Endothelial cell (in vitro differentiated cells): ENCODE results near the gene APOL5. TPM values are rescaled to one million over a fixed set of nuclear protein-coding genes. Genes with fewer than 3 reads are reported as not detected.

Experiments used
- DNase-seq: peaks from one replicate; pipeline ENCODE4 v3.0.0; 2021; ENCODE audit warnings: low spot score
- H3K27ac Mint-ChIP-seq: one replicate; pipeline ENCODE4 v1.8.0; 2021; ENCODE audit warnings: mixed read lengths, inconsistent platforms; ENCODE audit not compliant: unreplicated experiment
- H3K27me3 Mint-ChIP-seq: one replicate; pipeline ENCODE4 v1.8.0; 2021; ENCODE audit warnings: mild to moderate bottlenecking, moderate library complexity, mixed read lengths, inconsistent platforms; ENCODE audit not compliant: unreplicated experiment
- H3K36me3 Mint-ChIP-seq: one replicate; pipeline ENCODE4 v1.8.0; 2021; ENCODE audit warnings: mild to moderate bottlenecking, low read depth, mixed read lengths, inconsistent platforms; ENCODE audit not compliant: unreplicated experiment
- H3K4me1 Mint-ChIP-seq: one replicate; pipeline ENCODE4 v1.8.0; 2021; ENCODE audit warnings: mild to moderate bottlenecking, mixed read lengths, inconsistent platforms; ENCODE audit not compliant: unreplicated experiment
- H3K4me3 Mint-ChIP-seq: one replicate; pipeline ENCODE4 v1.8.0; 2021; ENCODE audit warnings: mild to moderate bottlenecking, mixed read lengths, inconsistent platforms; ENCODE audit not compliant: unreplicated experiment
- H3K9me3 Mint-ChIP-seq: one replicate; pipeline ENCODE4 v1.8.0; 2021; ENCODE audit warnings: mixed read lengths, inconsistent platforms; ENCODE audit not compliant: unreplicated experiment
- CTCF ChIP-seq: fragments of 200-600 bp; sonication (generic); IDR thresholded peaks from one replicate; pipeline ENCODE4 v1.5.0; 2021; ENCODE audit warnings: antibody characterized with exemption; ENCODE audit not compliant: unreplicated experiment
- total RNA-seq: library from RNA; stranded (reverse); fragmentation: NEBNext Ultra II Directional; extraction: Animal tissue kit (Norgen Biotek cat#: 25700); gene quantifications from one replicate; pipeline ENCODE4 v1.2.1, GENCODE V29; 2021; ENCODE audit not compliant: unreplicated experiment

APOL5 gene
- total RNA-seq, 1 donor from 2014 or later, result not detected

DNA sequence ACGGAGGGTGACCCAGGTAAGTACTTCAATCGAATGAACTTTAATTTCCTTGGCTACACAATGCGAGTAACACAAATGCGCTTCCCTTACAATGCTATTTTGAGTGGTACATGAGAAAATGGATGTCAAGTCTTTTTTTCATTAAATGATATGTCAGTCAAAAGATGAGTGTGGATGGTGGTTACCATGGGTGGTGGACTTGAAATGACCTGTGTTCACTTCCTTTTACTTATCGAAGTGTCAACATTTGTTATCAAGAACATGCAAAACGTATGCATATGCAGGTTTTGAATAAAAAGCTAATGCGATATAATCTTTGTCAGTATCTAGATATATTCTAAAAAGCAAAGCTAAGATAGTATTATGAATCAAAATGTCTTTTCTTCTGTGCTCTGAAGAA, 8.8 kb upstream of the APOL5 start:
- H3K9me3 Mint-ChIP-seq, result no peaks in the 10 kb centered on the region
- no peak for DNase-seq
- no peaks in the 10 kb centered on the region for H3K4me1 Mint-ChIP-seq
- H3K27ac Mint-ChIP-seq, result no peak overlapping the region
- no peaks in the 10 kb centered on the region for H3K27me3 Mint-ChIP-seq
- TF ChIP-seq CTCF, result no peak
- no peaks in the 10 kb centered on the region for H3K36me3 Mint-ChIP-seq
- no peak overlapping the region for H3K4me3 Mint-ChIP-seq

DNA sequence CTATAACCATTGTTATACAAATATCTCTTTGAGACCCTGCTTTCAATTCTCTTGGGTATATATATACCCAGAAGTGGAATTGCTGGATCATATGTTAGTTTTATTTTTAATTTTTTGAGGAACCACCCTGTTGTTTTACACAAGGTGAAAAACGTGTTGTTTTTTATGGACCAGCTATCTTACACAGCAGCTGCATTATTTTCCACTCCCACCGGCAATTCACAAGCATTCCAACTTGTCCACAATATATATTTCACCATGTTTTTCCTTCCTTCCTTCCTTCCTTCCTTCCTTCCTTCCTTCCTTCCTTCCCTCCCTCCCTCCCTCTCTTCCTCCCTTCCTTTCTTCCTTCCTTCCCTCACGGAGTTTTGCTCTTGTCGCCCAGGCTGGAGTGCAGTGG, 6.3 kb upstream of the APOL5 start:
- Mint-ChIP-seq H3K4me1 (no peaks in the 10 kb centered on the region), H3K27me3 (no peaks in the 10 kb centered on the region), H3K4me3 (no peak overlapping the region), H3K27ac (no peak overlapping the region), H3K9me3 (no peaks in the 10 kb centered on the region), H3K36me3 (no peaks in the 10 kb centered on the region)
- TF ChIP-seq CTCF, result no peak
- DNase-seq, result no peak

- no peak overlapping the region for H3K27ac Mint-ChIP-seq
- no peak for DNase-seq
- no peaks in the 10 kb centered on the region for H3K36me3 Mint-ChIP-seq
- no peak overlapping the region for H3K4me3 Mint-ChIP-seq
- no peaks in the 10 kb centered on the region for H3K9me3 Mint-ChIP-seq
- no peaks in the 10 kb centered on the region for H3K4me1 Mint-ChIP-seq
- H3K27me3 Mint-ChIP-seq, result no peaks in the 10 kb centered on the region
- no peak for TF ChIP-seq CTCF
Observed at GRCh38 chr22:35712672-35713071, 5.0 kb upstream of the APOL5 start.

- no peak overlapping the region for H3K27ac Mint-ChIP-seq
- H3K4me1 Mint-ChIP-seq, result no peaks in the 10 kb centered on the region
- peaks cover 4% of the 10 kb centered on the region for H3K27me3 Mint-ChIP-seq
- no peaks in the 10 kb centered on the region for H3K36me3 Mint-ChIP-seq
- no peak for TF ChIP-seq CTCF
- DNase-seq, result no peak
- H3K9me3 Mint-ChIP-seq, result no peaks in the 10 kb centered on the region
- no peak overlapping the region for H3K4me3 Mint-ChIP-seq
Observed at GRCh38 chr22:35719212-35719875, 1.7 kb downstream of the APOL5 start.

GRCh38 chr22:35721960-35722359, 4.3 kb downstream of the APOL5 start:
- no peak overlapping the region for H3K4me3 Mint-ChIP-seq
- no peaks in the 10 kb centered on the region for H3K9me3 Mint-ChIP-seq
- H3K4me1 Mint-ChIP-seq, result no peaks in the 10 kb centered on the region
- TF ChIP-seq CTCF, result no peak
- DNase-seq, result no peak
- H3K36me3 Mint-ChIP-seq, result no peaks in the 10 kb centered on the region
- H3K27me3 Mint-ChIP-seq, result peaks cover 6% of the 10 kb centered on the region
- H3K27ac Mint-ChIP-seq, result no peak overlapping the region
